ENCODE data around the gene GPT2.
"Not testable (repeated sequence)": the region's sequence is repeated elsewhere in the genome, so short reads cannot be mapped to it uniquely, and the experiment has no call there.

The GPT2 gene

GRCh38 chr16:46926470-46927225 lies 42.5 kb downstream of the GPT2 start:
- no peak for DNase-seq

GRCh38 chr16:46927273-46927672 lies 43.1 kb downstream of the GPT2 start:
- DNase-seq = no peak

GRCh38 chr16:46928811-46929210 lies 44.6 kb downstream of the GPT2 start:
- no peak for DNase-seq

GRCh38 chr16:46929378-46930332 lies 45.5 kb downstream of the GPT2 start:
- peak; percentile 36 to 60 for DNase-seq

- no peak for DNase-seq
Measured at GRCh38 chr16:46930861-46931260, 46.7 kb downstream of the GPT2 start.

- no peak for DNase-seq
Measured at GRCh38 chr16:46932802-46933201, 48.6 kb downstream of the GPT2 start.

- no peak for DNase-seq
Measured at GRCh38 chr16:46937536-46937935, 53.4 kb downstream of the GPT2 start.

- not testable (repeated sequence) for DNase-seq
Measured at GRCh38 chr16:46944713-46945112, 60.6 kb downstream of the GPT2 start.

GRCh38 chr16:46947900-46948547 lies 63.9 kb downstream of the GPT2 start:
- peak in 1 of 2 experiments; percentile 15 for DNase-seq

GRCh38 chr16:46948548-46949166 lies 64.5 kb downstream of the GPT2 start:
- no peak for DNase-seq

GRCh38 chr16:46949241-46949892 lies 65.2 kb downstream of the GPT2 start:
- DNase-seq = peak in 1 of 2 experiments; percentile 14

GRCh38 chr16:46950009-46950408 lies 65.8 kb downstream of the GPT2 start:
- DNase-seq = no peak

- DNase-seq = no peak
Measured at GRCh38 chr16:46954562-46954961, 70.4 kb downstream of the GPT2 start.

- peak in 1 of 2 experiments; percentile 12 for DNase-seq
Measured at GRCh38 chr16:46961373-46962353, 77.5 kb downstream of the GPT2 start.

GRCh38 chr16:46962629-46963028 lies 78.5 kb downstream of the GPT2 start:
- DNase-seq = no peak

- DNase-seq = no peak
Measured at GRCh38 chr16:46968063-46968435, 83.9 kb downstream of the GPT2 start.

GRCh38 chr16:46970089-46970488 lies 85.9 kb downstream of the GPT2 start:
- DNase-seq = no peak

GRCh38 chr16:46971271-46971670 lies 87.1 kb downstream of the GPT2 start:
- DNase-seq = no peak

- DNase-seq = peak; percentile 37 to 50
Measured at GRCh38 chr16:46972429-46973206, 88.5 kb downstream of the GPT2 start.

Measured in stimulated activated CD4-positive, alpha-beta T cell treated with anti-CD3 and anti-CD28 coated beads, Interleukin-4, amount 100 ng/mL, for 4 hours (primary cell).